Muscle of back (tissue), 11 donors: ENCODE measurements around the gene SLC39A7. TPM values are rescaled to one million over a fixed set of nuclear protein-coding genes. Genes with fewer than 3 reads are reported as not detected.

Experiments used
- DNase-seq, 3 donors: peaks; one replicate each; pipeline versions ENCODE4 v3.0.0 to v3.0.0-alpha.2; 2013
- polyA plus RNA-seq, 10 donors: library from polyadenylated mRNA; unstranded; fragments of 120-200 nt; gene quantifications; one replicate each; pipeline ENCODE4 v1.2.1, GENCODE V29; 2013; ENCODE audit not compliant: insufficient read length in 10 of 10

The SLC39A7 gene
- polyA plus RNA-seq, 10 donors = 68.5 to 115 (median 82.5) TPM

DNA sequence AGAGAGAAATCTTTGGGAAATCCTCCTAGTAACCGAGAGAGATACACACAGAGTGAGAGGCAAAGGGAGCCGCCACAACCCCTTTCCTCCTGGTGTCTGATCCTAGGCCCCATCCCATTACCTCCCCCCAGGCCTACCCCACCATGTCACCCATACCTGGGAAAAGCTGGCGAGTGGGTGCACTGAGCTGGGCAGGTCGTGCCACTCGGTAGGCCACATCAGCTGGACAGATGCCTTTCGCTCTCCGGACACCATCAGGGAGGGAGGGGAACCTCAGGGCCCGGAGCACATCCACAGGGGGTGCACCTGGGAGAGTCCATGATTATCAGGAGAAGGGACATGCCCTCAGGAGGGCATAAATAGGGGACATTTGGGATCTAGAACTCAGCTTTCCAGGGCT, 11.5 kb upstream of the SLC39A7 start:
- no peak for DNase-seq

DNA sequence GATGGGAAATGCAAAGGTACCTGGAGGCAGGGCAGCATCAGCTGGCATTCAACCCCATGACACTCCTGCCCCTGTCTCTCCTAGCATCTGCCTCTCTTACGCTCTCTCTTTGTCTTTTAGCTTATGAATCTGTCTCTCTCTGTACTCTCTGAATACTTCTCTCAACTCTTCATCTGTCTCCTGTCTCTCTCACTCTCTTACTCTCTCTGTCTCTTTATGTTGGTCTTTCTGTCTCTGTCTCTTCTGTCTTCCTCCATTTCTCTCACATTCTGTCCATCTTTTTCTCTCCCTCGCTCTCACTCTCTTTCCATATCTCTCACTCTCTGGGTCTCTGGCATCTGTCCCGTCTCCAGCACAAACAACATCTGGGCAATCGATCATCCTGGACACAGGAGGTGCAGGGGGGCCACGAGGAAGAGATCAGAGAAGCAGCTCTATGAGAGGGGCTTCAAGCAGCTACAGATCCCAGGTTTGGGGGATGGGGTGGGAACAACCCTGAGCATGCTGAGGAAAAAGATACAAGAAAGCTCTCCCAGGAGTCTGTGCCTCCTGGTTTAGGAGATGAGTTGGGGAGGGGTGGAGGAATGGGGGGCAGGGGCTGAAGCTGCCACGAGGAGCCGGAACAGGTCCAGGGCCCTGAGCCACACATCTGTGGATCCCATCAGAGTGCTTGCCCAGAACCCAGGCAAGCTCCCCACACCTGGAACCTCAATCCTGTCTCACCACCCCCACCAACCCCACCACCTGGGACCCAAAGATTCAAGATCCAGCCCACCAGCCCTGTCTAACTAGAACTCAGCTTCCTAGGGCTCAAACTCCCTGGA, 10.8 kb upstream of the SLC39A7 start:
- DNase-seq = peak in 2 of 3 donors; percentile 46 to 71

DNA sequence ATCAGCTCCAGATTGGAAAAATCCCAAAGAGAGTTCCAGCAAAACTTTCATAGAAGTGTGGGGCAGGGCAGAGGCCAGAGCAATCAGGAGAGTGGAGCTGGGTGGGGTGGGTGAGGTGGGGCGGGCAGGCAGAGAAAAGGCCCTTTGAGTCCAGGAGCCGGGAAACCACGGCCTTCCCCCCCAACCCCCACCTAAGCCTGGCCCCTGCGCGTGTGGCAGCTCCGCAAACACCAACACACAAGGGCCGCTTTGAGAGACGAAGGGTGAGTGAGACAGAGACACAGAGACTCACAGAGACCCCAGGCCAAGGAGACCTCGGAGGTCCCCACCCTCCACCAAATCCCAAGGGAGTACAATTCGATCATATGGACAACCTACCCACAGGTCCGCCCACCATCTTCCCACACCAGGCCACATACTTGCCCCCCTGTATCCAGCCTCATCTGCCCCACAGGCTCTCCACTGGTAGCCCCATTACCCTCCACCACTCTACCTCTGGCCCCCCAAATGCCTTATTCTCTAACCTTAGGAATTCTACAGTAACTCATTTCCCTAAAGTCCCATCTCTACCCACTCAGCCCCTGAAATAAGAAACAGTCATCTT, 10.1 kb upstream of the SLC39A7 start:
- no peak for DNase-seq

DNA sequence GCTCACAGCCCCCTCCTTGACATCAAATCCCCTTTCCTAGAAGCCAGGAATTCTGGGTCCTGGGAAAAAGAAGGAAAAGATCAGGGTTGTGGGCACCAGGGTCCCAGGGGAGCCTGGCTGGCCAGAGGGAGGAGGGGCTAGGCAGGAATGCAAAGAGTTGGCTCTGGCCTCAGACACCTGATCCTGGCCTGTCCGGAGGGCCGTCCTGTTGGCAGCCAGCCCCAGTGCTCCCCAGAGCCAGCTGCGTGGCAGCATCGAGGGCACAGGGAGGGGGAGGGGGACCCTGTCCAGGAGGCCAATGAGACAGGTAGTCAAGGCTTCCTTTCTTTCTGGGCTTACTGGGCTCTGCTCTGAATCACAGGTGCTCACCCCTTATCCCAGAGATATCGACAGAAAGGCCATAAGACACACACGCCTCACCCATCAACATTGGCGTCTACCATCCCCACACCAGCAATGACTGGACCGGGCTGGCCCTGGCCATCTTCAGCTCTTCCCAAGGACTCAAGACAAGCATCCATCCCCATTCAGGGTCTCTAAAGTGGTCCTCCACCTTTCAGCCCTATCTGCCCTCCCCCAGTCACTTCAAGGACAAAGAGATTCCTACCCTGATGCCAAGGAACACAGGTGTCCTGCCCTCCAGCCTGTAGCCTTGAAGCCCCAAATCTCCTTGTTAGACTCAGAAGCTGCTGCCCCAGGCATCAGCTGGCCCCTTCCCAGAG, 9.1 kb upstream of the SLC39A7 start:
- DNase-seq = peak; percentile 34 to 51 (median 46)

DNA sequence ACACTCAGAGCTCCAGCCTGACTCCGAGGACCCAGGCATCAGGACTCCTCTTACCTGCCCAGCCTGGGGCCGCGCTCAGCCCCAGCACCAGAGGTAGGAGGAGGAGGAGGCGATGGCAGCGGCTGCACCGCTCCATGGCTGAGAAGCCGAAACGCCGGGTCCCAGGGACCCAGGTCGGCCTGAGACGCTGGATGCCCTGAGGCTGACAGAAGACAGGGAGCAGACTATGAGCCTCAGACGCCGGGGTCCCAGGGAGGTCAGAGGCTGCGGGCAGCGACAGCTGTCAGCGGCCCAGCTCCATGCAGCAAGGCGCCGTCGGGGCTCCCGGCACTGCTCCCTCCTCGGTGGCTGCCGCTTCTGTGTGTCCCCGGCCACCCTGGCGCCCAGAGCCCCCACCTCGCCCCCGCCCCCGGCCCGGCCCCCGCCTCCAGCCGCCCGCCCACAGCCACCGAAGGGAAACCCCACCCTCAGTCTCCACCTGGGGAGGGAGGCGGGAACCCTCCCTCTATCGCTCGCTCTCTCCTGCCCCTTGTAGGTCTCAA, 8.5 kb upstream of the SLC39A7 start, which contains the start of gene COL11A2:
Gene COL11A2, minus strand, starts transcription at position 363 of the 542 bp plus-strand sequence. Its CDS starts 227 bp downstream, at position 136.
- DNase-seq = peak in 1 of 3 donors; percentile 40

DNA sequence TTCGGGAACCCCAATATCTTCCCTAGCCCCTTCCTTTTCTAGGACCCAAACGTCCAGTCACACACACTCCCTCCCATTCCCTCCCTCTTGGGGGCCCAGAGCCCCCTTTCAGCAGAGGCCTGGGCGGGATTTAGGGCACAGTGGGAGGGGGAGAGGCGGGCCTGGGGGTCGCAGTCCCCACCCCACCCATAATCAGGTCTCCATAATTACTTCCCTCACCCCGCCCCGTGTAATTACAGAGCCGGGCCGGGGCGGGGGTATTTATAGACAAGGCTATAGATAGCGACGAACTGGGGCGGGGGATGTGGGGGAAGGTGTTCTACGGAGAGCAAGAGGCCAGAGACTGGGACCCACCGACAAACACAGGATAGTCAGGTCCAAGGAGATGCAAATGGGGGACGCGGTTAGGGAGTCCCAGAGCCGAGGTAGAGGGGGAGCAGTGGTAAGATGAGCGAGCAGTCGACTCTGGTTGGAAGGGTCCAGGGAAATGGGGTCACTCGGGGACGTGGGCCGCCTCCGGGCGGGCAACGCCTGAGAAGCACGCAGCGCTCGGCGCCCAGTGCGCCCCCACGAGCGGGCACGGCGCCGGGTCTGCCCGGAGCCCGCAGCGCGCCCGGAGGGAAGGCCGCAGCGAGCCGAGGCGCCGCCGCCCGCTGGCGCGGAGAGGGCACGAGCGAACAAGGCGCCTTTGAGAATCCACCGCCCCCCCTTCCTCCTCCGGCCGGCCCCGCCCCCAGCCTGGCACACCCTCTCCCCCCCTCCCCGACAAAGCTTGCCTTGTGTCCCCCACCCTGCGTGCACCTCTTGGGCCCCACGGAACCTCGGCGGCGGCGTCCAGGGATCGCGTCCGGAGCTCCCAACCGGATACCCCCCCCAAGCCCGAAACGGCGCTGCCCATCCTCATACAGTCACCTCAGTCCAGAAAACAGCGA, 7.7 kb upstream of the SLC39A7 start:
- DNase-seq = peak in 1 of 3 donors; percentile 42

DNA sequence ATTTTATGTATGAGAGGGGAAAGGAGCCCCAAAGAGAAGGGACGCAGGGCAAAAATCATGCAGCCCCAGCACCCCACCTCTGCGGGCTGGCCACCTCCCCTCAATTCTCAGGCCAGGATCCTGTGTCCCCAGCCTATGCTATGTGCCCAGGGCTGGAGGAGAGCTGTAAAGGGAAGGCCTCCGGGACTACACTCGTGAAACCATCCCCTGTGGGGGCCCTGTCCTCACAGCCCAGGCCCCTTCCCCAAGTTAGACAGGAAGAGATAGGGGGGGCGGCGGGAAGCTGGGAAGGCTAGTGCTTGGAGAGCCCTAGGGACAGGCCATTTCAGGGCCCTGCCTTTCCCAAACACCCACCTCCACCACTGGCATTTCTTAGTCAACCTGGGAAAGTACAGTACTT, 7.0 kb upstream of the SLC39A7 start:
- DNase-seq = no peak

DNA sequence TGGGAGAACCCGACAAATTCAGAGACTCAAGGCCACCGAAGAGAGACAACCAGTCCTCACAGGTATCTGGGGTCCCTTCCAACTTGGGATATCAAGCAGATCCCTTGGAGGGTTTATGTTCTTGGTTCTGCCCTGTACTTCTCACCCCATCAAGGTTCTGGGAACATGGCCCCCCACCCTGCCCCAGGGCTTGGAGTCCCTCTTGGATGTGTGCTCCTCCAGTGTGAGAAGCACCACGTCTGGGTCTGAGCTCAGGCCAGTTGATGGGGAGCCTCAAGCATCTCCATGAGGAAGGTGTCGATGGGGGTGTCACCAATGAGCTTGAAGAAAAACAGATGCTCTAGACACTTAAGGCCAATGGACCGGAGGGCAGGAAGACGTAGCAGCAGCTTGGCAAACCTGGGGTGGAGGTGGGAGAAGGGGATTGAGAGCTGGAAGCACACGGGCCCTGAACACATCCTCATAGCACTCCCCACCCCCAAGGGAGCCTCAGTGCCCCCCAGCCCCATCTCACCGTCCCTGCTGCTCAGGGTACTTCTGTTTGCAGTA, 6.2 kb upstream of the SLC39A7 start:
- no peak for DNase-seq

DNA sequence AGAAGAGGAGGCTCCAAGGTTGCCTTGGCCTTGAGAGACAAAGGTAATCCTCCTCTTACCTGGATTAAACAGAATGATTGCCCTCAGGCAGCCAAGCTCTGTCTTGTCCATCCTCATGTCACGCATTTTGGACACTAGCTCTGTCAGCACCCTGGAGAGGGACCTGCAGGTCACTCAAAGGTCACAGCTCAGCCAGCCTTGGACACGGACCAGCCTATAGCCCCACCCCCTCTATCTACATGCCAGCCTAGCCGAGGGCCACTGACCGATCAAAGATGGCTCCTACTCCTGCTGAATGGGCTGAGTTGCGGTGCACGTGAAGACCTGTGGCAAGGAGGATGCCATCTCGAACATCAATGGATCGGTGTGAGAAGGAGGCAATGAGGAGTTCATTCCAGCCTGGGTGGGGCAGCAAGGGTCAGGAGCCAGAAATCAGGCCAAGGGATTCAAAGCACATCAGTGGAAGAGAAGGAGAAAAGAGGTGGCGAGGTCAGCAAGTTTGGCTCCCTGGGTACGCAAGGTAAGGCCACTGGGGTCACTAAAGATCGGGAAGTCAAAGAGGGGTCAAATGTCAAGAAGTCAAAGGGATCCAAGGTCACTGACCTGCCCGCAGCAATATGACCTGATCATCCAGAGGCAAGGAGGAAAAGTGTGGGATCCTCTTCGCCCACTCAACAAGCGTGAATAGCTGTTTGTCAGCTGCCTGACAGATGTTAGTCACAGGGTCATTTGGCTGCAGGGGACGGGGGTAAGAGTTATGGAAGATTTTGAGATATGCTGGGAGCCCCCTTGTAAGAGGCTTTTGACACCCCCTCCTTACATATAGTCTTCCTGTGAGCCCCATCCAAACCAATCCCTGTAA, 5.1 kb upstream of the SLC39A7 start:
- DNase-seq = no peak

DNA sequence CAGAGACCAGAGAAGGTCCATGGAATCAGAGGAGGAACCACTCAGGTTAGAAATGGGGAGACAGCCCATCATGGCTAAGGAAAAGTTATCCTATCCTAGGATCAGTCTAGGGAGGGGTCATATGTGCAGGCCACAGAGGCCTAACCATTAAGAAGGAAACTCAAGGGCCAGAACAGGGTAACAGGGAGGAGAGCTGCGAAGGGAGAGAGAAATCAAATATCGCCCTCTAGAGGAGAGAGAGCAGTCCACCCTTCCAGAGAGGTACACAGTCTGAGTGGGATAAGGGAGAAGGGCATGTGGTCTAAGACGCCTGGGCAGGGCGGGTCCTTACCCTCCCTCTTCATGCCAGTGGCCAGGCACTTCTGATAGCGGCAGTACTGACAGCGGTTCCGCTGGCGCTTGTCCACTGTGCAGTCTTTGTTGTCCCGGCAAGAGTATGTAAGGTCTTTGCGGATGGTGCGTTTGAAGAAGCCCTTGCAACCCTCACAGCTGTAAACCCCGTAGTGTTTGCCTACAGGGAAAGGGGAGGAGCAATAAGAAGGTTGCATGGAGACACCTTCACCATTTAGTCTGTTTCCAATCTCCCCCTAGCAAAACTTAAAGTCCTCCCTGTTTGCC, 3.1 kb upstream of the SLC39A7 start:
- DNase-seq = peak in 2 of 3 donors; percentile 36 to 60

DNA sequence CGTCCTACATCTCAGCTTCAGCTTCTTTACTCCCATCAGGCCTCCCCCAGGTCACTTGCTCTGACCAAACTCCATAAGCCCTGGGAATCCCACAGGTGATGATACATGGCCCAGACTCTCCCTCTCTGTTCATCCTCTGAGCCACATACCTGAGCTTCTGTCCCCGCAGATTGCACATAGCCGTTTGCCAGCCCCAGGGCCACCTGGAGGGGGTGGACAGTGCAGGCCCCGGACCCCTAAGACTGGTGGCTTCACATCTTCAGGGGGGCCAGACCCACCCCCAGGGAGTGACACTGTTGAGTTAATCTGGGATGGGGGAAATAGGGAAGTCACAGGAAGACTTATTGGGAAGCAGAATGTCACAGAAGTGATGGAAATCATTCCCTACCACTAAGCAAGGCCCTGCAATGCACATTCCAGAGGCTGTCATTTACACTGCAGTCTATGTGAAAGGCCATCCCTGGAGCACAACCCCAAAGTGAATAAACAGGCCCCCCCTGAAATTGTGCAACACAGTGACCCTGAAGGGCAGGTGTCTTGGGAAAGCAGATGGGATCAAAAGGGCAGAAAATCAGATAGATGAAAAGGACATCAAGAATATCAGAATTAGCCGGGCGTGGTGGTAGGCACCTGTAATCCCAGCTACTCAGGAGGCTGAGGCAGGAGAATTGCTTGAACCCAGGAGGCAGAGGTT, 2.4 kb upstream of the SLC39A7 start:
- no peak for DNase-seq

DNA sequence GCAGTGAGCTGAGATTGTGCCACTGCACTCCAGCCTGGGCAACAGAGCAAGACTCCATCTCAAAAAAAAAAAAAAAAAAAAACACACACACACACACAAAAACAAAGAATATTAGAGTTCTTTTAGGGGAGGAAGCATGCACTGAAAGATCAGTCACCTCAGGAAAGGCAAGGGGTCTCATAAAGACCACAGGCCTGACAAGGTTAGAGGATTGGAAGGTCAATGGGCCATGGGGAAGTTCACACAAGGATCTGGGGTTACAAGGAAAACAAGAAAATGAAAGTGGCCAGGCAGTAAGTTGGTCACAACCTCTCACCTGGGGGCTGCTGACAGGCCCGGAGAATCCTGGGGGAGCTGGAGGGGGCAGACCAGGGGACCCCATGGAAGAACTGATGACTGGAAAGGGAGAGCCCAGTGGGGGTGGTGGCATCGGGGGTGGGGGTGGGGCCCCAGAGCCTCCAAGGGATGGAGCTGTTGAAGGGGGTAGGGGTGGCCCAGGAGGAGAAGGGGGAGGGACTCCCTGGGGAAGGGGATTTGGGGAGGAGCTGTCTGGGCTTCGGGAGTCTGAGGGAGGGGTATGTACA, 1.7 kb upstream of the SLC39A7 start:
- DNase-seq = no peak

DNA sequence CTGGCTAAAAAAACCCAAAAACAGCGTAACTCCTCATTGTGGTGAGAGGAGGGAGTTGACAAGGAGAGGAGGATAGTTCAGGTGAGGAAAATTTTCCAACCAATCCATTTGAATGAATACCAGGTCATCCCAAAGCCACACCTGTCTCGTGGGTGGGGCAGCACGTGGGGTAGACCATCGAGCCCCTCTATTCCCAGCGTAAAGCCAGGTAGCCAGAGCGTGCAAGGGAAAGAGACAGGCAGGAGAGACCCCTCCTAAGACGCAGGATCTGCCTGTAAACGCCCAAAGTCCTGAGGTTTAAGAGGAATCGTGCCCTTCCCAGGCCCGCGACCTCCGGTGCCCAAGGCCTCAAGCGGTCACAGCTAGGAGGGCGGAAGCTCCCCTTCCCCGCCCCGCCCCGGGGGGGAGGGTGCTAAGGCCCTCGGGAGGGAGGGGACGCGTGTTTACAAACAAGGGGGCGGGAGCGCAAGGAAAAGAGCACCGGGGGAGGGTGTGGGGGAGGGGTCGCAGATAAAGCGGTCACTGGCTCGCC, 914 bp upstream of the SLC39A7 start:
- peak in 2 of 3 donors; percentile 47 to 71 for DNase-seq

DNA sequence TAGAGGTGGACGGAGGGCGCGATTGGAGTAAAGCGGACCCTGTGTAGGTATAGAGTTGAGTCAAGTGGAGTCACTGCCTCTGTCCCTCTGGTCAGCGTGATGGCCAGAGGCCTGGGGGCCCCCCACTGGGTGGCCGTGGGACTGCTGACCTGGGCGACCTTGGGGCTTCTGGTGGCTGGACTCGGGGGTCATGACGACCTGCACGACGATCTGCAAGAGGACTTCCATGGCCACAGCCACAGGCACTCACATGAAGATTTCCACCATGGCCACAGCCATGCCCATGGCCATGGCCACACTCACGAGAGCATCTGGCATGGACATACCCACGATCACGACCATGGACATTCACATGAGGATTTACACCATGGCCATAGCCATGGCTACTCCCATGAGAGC, 479 bp downstream of the SLC39A7 start:
- DNase-seq = no peak

DNA sequence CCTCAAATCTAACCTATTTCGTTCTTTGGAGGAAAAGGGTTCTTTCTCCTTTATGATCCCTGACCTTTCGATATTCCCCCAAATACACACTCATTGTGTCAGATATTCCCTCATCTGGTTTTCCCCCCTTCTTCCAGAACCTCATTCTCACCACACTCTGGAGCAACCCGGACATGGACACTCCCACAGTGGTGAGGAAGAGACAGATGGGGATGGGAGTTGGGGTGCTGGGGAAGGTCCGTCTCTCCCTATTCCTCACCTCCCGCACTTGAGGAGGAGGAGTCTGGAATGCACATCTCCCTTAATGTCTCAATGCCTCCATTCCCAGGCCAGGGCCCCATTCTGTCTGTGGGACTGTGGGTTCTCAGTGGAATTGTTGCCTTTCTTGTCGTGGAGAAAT, 1.3 kb downstream of the SLC39A7 start:
- DNase-seq = no peak

DNA sequence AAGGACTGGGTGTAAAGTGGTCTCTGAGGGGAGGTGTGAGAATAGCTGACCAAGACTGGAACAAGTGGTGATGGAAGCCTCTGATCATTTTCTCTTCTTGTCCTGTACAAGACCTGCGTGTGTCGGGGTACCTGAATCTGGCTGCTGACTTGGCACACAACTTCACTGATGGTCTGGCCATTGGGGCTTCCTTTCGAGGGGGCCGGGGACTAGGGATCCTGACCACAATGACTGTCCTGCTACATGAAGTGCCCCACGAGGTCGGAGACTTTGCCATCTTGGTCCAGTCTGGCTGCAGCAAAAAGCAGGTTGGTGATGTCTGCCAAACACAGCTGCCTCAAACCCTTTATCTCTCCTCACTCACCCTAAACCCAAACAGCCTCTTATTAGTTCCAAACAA, 2.1 kb downstream of the SLC39A7 start:
- no peak for DNase-seq

DNA sequence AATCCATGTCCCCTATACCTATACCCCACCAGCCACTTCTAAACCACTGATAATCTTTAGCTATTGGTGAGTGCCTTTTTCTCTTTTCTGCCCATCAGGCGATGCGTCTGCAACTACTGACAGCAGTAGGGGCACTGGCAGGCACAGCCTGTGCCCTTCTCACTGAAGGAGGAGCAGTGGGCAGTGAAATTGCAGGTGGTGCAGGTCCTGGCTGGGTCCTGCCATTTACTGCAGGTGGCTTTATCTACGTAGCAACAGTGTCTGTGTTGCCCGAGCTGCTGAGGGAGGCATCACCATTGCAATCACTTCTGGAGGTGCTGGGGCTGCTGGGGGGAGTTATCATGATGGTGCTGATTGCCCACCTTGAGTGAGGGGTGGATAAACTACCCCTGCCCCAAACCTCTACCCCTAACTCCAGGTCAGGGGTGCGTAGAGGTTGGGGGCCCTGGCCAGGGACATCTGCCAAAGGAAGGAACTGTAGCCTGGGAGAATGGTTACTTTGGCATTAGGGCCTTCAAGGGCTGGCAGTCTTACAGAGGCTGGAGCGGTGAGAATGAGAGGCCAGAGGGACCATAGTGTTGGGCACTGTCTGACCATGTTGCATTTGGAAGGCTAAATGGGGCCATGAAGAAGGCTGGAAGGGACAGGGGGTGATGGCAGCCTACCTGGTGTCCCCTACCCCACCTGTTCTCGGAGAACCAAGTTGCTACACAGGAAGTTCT, 2.9 kb downstream of the SLC39A7 start:
- peak in 1 of 3 donors; percentile 22 for DNase-seq

DNA sequence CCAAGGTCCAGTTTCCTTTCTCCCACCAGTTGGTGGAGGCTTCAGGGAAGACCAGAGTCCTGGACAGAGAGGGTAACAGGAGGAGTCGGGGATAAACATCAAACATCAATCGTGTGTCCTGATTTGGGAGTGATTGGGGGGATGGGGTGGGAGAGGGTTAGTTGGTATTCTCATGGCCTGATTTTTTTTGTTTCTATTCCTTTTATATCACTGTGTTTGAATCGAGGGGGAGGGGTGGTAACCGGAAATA, 3.4 kb downstream of the SLC39A7 start:
- no peak for DNase-seq
